Heart right ventricle (tissue), 16 donors: ENCODE results near the gene FAM174B. TPM values are rescaled to one million over a fixed set of nuclear protein-coding genes. Genes with fewer than 3 reads are reported as not detected.

Source experiments
- ATAC-seq, 8 donors: fragments of 200-7000 bp; cut with Tn5 transposase; one replicate each; pipeline ENCODE4 v1.9.1; 2020; ENCODE audit warnings: mild to moderate bottlenecking in 8 of 8, moderate library complexity in 8 of 8, moderate number of reproducible peaks in 1 of 8
- DNase-seq, 2 donors: peaks; one replicate each; pipeline ENCODE4 v3.0.0-alpha.2; 2020
- H3K27ac ChIP-seq, 10 donors: fragments of 200-600 bp; sonication (generic) in 2 of 10; one replicate each; pipeline versions ENCODE4 v1.5.0 to v1.8.0; 2020 to 2022; ENCODE audit warnings: mild to moderate bottlenecking in 3 of 10
- H3K27me3 ChIP-seq, 7 donors: fragments of 200-600 bp; one replicate each; pipeline ENCODE4 v1.8.0; 2021 to 2022; ENCODE audit warnings: mild to moderate bottlenecking in 2 of 7
- H3K36me3 ChIP-seq, 9 donors: fragments of 200-600 bp; sonication (generic) in 1 of 9; one replicate each; pipeline versions ENCODE4 v1.5.0 to v1.8.0; 2020 to 2022; ENCODE audit warnings: mild to moderate bottlenecking in 2 of 9
- H3K4me1 ChIP-seq, 9 donors: fragments of 200-600 bp; sonication (generic) in 1 of 9; one replicate each; pipeline versions ENCODE4 v1.5.0 to v1.8.0; 2020 to 2022; ENCODE audit warnings: mild to moderate bottlenecking in 4 of 9
- H3K4me3 ChIP-seq, 10 donors: fragments of 200-600 bp; sonication (generic) in 2 of 10; one replicate each; pipeline versions ENCODE4 v1.5.0 to v1.8.0; 2020 to 2022; ENCODE audit warnings: mild to moderate bottlenecking in 7 of 10, moderate library complexity in 2 of 10
- H3K9me3 ChIP-seq, 11 donors: fragments of 200-600 bp in 10 of 11; sonication (generic) in 2 of 11; one replicate each; pipeline versions ENCODE4 v1.5.0 to v1.8.0; 2013 to 2022; ENCODE audit warnings: mild to moderate bottlenecking in 2 of 11, control low read depth in 1 of 11, moderate library complexity in 1 of 11
- CTCF ChIP-seq, 9 donors: fragments of 200-600 bp; sonication (generic) in 2 of 9; IDR thresholded peaks; one replicate each; pipeline versions ENCODE4 v1.5.0 to v1.8.0; 2021 to 2022; ENCODE audit warnings: antibody characterized with exemption in 9 of 9, mild to moderate bottlenecking in 5 of 9, moderate library complexity in 1 of 9
- WGBS, 2 donors: extraction: QIAGEN DNeasy Blood & Tissue Kit; methylation state at CpG; one replicate each; pipeline ENCODE4 v1.1.7; 2013; ENCODE audit warnings: inconsistent platforms in 1 of 2; 5-methylcytosine and 5-hydroxymethylcytosine counted together
- intact Hi-C, 10 donors: fragments of 100-400 bp; cut with DNase I; formaldehyde crosslinking; loops; one replicate each; pipeline versions ENCODE4 v1.11.1 to v1.14.2; 2022
- polyA plus RNA-seq, 2 donors: library from polyadenylated mRNA; stranded (reverse); fragments of 200-250 nt; gene quantifications; one replicate each; pipeline ENCODE4 v1.2.3, GENCODE V29; 2013
- total RNA-seq, 10 donors: library from RNA; stranded (reverse); fragmentation: NEBNext Ultra II Directional in 3 of 10; extraction: Animal tissue kit (Norgen Biotek cat#: 25700) in 3 of 10; gene quantifications; one replicate each; pipeline versions ENCODE4 v1.2.1 to v1.2.4, GENCODE V29; 2021 to 2023
- donor health status: Arrhythmogenic right ventricular cardiomyopathy.
- donor health status: ischemic (EF 13 %, LVEDD 7.1; RV severe dilation, severe dysfunction).
- donor health status: healthy with polysubstance abuse.
- donor health status: DM: no; HTN: yes; CAD: no.
- donor health status: DM: no; HTN: no; CAD: no.
- donor health status: ischemic (EF 25% LVEDD 6.9; RV normal size, moderate dysfunction).
- donor health status: ischemic (EF 25% LVEDD 5.7; RV mildly dilated, moderate dysfunction).
- donor health status: healthy.
- donor health status: DM: yes; HTN: yes; CAD: no.
- donor health status: Ischemic cardiomyopathy.
- donor health status: ischemic (EF 35%, LVEDD 5.7; RV mildly dilated, moderate dysfunction).
- donor health status: nonischemic (EF 11% LVEDD 7.7; RV severe dilation, severe dysfunction).
- donor health status: DM: yes; HTN: yes; CAD: no.
- donor health status: PGD.
- donor health status: ischemic (EF 29% LVEDD 5.4; RV normal size, mild dysfunction).
- donor health status: nonischemic (EF 23%, LVEDD 6.1; RV moderate dilation, normal function).

FAM174B gene
- total and polyA plus RNA-seq, 12 donors, result 6.1 to 16.9 (median 10.8) TPM

DNA sequence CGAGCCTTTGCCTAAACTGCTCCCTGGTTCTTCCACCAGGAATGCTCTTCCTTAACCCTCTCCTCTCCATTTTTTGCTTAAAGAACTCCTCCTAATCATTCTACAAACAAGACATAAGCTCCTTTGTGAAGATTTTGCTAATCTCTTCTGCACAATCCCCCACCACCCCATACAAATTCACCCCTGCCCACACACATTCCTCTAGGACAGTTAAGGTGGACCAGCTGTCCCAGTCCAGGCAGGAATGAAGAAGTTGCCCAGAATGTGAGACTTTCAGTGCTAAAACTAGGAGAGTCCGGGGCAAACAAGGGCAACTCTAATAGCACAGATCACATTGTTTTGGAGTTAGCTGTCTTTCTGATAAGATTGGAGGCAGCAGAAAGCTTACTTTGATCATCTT is 13.9 kb upstream of the FAM174B start:
- intact Hi-C loops, result loop anchor here in 3 of 10 donors (5.0 to 10.0 kb wide), 2 partner anchors 47 to 55 kb away; no protein-coding TSS in a partner anchor
- Histone ChIP-seq H3K27ac (no peak overlapping the region), H3K4me3 (no peak overlapping the region), H3K4me1 (peaks cover 8 to 38% (median 33%) of the 10 kb centered on the region in 9 donors), H3K27me3 (no peaks in the 10 kb centered on the region), H3K36me3 (no peaks in the 10 kb centered on the region), H3K9me3 (no peaks in the 10 kb centered on the region)
- no peak for TF ChIP-seq CTCF (IDR thresholded peaks at IDR 0.05)
- WGBS, 2 donors, result 77 to 87% methylated on average over 2 of the region's 2 CpGs
- ATAC-seq (no peak), DNase-seq (no peak)

DNA sequence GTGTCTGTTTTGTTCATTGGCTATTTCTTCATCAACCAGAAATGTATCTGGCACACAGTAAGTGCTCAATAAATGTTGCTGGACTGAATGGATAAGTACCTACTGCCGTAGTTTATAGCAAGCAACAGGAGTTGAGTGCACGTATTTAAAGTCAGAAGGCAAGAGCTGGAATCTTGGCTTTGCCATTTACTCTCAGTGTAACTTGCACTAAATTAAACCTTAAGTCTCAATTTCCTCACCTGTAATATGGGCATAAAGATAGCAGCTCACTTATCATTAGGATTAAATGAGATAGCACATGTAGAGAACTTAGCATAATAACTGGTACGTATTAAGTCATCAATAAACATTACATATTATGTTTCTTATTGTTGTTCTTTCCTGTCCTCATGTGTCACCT is 13.0 kb upstream of the FAM174B start:
- no peak for TF ChIP-seq CTCF (IDR thresholded peaks at IDR 0.05)
- DNase-seq, result no peak
- 81 to 85% methylated on average over 3 of the region's 3 CpGs for WGBS, 2 donors

DNA sequence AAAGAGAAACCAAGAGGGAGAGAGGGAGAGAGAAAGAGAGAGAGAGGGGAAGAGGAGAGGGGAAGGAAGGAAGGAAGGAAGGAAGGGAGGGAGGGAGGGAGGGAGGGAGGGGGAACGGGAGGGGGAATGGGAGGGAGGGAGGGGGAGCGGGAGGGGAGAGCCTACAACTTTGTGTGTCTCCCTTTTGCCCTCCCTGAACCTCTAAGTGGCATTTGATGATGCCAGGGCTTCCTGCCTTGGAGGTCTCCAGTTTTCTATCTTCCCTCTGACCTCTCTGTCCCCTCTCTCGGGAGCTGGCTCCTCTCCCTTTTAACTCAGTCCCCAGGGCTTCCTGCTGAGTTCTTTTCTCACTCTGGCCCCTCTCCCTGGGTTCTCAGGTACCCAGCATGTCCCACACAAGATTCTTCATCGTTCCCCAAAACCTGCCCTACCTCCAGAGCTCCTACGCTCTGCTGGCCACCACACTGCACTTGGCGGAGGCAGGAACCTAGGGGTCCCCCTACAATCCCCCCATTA is 12.5 kb upstream of the FAM174B start:
- no peak for DNase-seq
- peak in 1 of 8 donors; percentile 6 for ATAC-seq
- Histone ChIP-seq H3K9me3 (no peaks in the 10 kb centered on the region), H3K27ac (peak overlapping the region in 2 of 10 donors; percentile 49 to 67), H3K36me3 (no peaks in the 10 kb centered on the region), H3K4me1 (peaks cover 8 to 46% (median 36%) of the 10 kb centered on the region in 9 donors), H3K27me3 (no peaks in the 10 kb centered on the region), H3K4me3 (peak overlapping the region in 1 of 10 donors; percentile 11)
- 57% methylated on average over 6 of the region's 6 CpGs for whole genome bisulfite sequencing, 2 donors
- TF ChIP-seq CTCF (IDR thresholded peaks at IDR 0.05), result no peak
- intact Hi-C loops, result loop anchor here in 3 of 10 donors (5.0 to 10.0 kb wide), 2 partner anchors 46 to 53 kb away; no protein-coding TSS in a partner anchor

More for the DNA sequence above, 13.0 kb upstream of the FAM174B start:
- intact Hi-C loops, result loop anchor here in 3 of 10 donors (5.0 to 10.0 kb wide), 2 partner anchors 46 to 54 kb away; no protein-coding TSS in a partner anchor
- ATAC-seq, result no peak
- H3K4me3 ChIP-seq, result no peak overlapping the region
- H3K9me3 ChIP-seq, result no peaks in the 10 kb centered on the region
- no peaks in the 10 kb centered on the region for H3K27me3 ChIP-seq
- peaks cover 8 to 46% (median 36%) of the 10 kb centered on the region in 9 donors for H3K4me1 ChIP-seq
- H3K36me3 ChIP-seq, result no peaks in the 10 kb centered on the region
- H3K27ac ChIP-seq, result no peak overlapping the region

GRCh38 chr15:92667287-92667904 is 11.8 kb upstream of the FAM174B start:
- TF ChIP-seq CTCF (IDR thresholded peaks at IDR 0.05), result no peak
- Histone ChIP-seq H3K27me3 (no peaks in the 10 kb centered on the region), H3K36me3 (no peaks in the 10 kb centered on the region), H3K9me3 (no peaks in the 10 kb centered on the region), H3K4me1 (peaks cover 8 to 46% (median 36%) of the 10 kb centered on the region in 9 donors), H3K27ac (peak overlapping the region in 6 of 10 donors; percentile 12 to 67 (median 46)), H3K4me3 (peak overlapping the region in 1 of 10 donors; percentile 11)
- peak in 5 of 8 donors; percentile 4 to 26 (median 13) for ATAC-seq
- 41 to 53% methylated on average over 13 of the region's 13 CpGs for WGBS, 2 donors
- intact Hi-C loops, result loop anchor here in 3 of 10 donors (5.0 to 10.0 kb wide), 2 partner anchors 45 to 53 kb away; no protein-coding TSS in a partner anchor
- no peak for DNase-seq
